Measurements from ENCODE around the gene P2RX3.
"Not testable (repeated sequence)": the region's sequence is repeated elsewhere in the genome, so short reads cannot be mapped to it uniquely, and the experiment has no call there.

The P2RX3 gene

GRCh38 chr11:57394203-57394965 lies 56.2 kb downstream of the P2RX3 start:
- no peak overlapping the region for H3K4me3 ChIP-seq (ENCODE audit: low read depth, low read length)

GRCh38 chr11:57395905-57396623 lies 57.9 kb downstream of the P2RX3 start:
- H3K4me3 ChIP-seq (ENCODE audit: low read depth, low read length): no peak overlapping the region

GRCh38 chr11:57396744-57397143 lies 58.6 kb downstream of the P2RX3 start:
- H3K4me3 ChIP-seq (ENCODE audit: low read depth, low read length): no peak overlapping the region

DNA sequence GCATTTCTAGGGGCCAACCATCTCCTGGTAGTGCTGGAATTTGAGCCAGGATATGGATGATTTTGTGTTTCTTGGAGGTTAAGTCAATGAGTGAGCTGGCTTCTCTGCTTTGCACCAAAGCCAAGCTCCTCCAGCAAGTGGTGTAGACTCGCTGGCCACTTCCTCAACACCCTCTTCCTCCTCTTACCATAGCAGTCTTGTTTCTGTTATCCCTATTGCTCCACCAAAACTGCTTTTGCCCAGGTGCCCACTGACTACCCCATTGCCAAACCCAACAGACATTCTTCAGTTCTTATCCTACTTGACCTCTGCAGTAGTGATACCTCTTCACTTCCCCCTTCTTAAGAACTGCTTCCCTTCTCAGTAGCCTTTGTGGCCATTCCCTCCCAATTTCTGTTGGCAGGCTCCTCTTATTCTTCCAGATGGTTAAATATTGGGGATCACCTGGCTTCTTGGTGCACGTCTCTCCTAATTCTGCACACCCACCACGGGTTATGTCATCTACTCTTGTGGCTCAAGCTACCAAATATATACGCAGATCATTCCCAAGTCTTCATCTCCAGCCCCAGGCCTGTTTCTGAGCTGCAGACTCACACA lies 59.3 kb downstream of the P2RX3 start:
- H3K4me3 ChIP-seq (ENCODE audit: low read depth, low read length): no peak overlapping the region

DNA sequence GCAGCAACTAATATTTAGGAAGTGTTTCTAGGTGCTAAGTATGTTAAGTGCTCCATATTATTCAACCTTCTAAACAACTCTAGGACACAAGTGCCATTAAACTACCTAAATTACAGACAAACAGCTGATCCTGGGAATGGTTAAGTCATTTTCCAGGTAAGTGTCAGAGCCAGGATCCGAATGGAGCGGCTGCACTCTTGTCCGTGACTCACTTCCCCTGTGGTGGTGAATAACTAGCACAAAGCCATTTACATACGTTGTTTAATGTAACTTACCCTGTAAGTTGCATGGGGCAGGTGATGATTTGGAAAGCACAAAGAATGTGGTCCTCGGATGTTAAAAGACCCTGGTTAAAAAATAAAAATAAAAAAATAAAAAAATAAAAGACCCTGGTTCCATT lies 61.1 kb downstream of the P2RX3 start:
- H3K4me3 ChIP-seq (ENCODE audit: low read depth, low read length): no peak overlapping the region

GRCh38 chr11:57399972-57400578 lies 61.9 kb downstream of the P2RX3 start:
- no peak overlapping the region for H3K4me3 ChIP-seq (ENCODE audit: low read depth, low read length)

DNA sequence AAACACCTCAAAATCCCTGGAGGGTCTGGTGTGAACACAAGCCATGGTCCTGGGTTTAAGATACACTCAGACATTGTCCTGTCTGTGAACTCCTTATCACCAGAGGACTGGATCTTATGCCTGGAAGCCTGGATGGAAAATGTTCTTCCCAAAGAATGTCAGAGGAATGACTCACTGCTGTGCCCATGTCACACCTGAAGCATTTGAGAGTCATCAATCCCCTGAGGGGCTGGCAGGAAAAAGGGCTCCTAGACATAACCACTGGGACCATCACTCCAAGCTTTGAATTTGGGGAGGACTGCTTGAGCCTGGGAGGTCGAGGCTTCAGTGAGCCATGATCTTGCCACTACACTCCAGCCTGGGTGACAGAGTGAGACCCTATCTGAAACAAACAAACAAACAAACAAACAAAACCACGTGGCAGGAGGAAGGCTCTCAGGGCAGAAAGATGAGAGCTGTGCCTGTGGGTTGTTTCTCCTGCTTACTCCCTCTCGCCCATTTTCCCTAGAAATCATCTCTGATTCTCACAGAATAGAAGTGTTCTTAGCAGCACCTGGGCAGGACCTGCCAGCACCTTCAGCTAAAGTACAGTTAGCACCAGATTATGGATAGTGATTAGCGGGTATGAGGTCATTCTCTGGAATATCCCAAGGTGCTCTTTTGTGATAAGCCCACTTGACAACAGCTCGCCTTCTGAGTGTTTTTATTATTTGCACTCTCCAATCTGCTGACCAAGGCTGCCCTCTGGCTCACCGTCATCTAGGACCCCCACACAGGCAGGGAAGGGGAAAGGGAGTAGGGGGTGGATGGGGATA lies 64.2 kb downstream of the P2RX3 start:
- H3K4me3 ChIP-seq (ENCODE audit: low read depth, low read length): no peak overlapping the region

DNA sequence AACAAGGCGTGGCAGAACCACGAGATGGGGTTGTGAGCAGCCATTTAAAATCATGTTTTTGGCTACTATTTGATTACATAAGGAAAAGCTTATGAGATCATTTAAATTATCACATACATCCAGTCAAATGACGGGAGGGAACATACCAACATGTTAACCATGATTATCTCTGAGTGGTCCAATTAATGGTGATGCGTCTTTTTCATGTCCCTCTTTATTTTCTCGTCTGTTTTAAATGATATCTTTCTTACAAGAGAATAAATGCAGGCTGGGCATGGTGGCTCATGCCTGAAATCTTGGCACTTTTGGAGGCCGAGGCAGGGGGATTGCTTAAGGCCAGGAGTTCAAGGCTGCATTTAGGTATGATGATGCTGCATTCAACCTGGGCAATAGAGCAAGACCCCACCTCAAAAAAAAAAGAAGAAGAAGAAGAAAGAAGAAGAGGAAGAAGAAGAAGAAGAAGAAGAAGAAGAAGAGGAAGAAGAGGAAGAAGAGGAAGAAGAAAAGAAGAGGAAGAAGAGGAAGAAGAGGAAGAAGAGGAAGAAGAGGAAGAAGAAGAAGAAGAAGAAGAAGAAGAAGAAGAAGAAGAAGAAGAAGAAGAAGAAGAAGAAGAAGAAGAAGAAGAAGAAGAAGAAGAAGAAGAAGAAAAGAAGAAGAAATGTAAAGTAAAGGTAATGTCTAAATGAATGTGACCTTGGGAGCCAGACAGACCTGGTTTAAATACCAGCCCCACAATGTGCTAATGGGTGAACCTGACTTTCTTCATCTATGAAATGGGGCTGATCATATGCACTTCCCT lies 65.0 kb downstream of the P2RX3 start:
- not testable (repeated sequence) for H3K4me3 ChIP-seq (ENCODE audit: low read depth, low read length)

DNA sequence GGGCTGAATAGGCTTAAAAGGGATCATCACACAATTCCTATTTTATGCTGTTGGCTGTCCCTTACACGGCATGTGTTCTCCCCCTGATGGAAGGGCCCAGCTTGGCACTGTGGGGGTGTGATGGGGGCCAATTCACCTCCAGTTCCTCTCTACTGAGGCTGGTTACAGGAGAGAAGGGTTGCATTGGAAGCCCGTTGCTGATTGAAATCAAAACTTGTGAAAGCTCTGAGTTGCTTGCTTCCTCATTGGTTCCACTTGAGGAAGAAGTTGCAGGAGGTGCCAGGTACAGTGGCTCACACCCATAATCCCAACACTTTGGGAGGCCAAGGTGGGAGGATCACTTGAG lies 65.6 kb downstream of the P2RX3 start:
- no peak overlapping the region for H3K4me3 ChIP-seq (ENCODE audit: low read depth, low read length)

- H3K4me3 ChIP-seq (ENCODE audit: low read depth, low read length): no peak overlapping the region
Measured at GRCh38 chr11:57405271-57405860, 67.2 kb downstream of the P2RX3 start.

- H3K4me3 ChIP-seq (ENCODE audit: low read depth, low read length): no peak overlapping the region
Measured at GRCh38 chr11:57406337-57406904, 68.3 kb downstream of the P2RX3 start.

DNA sequence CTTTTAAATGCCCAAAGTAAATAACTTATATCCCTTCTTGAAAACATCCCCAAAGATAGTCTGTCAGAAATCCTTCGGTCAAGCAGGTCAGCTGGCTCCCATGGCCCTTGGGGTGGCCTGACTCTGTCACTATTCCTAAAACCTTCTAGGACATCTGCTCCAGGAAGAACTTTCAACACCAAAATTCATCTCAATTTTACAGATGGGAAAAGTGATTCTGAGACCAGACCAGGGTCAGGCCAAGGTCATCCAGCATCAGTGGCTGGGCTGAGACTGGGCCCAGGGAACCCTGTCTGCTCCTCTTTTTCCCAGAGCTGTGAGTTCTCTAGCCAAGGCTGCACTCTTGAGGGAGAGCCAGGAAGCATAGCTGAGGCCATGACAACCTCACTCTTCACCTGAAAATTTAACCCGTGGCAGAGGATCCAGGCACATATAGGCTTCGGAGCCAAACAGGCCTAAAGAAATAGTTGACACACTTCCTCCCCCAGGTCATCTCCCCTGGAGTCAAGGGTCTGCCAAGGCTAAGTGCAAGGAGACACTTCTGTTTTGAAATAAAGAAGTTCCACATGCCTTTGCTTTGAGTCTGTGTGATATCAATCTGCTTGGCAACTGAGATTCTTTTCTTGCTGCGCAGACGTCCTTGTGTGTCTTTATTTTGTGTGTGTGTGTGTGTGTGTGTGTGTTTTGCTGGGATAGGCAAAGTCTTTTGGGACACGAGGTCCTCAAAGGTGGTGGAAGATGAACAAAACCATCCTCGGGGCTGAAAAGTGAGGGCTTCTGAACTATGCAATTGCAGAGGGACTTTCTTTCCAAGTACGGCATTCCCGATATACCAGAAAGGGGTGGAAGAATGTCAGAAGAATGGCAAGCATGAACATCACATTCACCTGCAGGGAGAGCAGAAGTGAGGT lies 69.1 kb downstream of the P2RX3 start:
- no peak overlapping the region for H3K4me3 ChIP-seq (ENCODE audit: low read depth, low read length)

DNA sequence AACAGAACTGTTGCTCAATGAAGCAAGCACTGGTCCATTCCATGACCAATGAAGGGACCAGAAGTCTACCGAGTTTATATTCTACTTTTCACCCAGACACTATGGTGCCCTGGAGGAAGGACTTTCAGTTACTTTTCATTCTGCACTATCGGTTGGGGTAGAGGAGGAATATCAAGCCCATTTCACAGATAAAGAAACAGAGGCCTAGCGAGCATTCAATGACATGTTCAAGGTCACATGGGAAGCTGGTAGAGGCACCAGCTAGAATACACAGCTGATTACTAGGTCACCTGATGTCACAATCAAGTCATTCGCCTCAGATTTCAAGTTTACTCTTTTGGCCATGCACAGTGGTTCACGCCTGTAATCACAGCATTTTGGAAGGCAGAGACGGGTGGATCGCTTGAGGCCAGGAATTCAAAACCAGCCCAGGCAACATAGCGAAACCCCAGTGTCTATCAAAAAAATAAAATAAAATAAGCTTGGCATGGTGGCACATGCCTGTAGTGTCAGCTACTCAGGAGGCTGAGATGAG lies 69.9 kb downstream of the P2RX3 start:
- H3K4me3 ChIP-seq (ENCODE audit: low read depth, low read length): no peak overlapping the region

- H3K4me3 ChIP-seq (ENCODE audit: low read depth, low read length): no peak overlapping the region
Measured at GRCh38 chr11:57408771-57409170, 70.6 kb downstream of the P2RX3 start.

- H3K4me3 ChIP-seq (ENCODE audit: low read depth, low read length): no peak overlapping the region
Measured at GRCh38 chr11:57409321-57410100, 71.4 kb downstream of the P2RX3 start.

DNA sequence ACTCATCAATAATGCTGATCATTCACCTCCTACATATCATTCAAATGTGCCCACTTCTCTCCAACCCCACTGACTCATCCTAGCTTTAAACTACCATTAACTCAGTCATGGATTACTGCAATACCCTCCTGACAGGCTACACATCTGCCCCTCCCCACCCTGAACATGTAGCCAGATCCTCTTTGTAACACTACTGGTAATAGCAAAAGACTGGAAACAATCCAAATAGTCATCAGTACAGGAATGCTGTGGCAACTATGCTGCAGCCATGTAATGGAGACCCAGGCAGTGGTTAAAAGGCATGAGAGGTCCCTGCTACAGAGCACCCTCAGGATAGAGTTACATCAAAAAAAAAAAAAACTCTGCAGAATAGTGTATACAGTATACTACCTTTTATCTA lies 72.1 kb downstream of the P2RX3 start:
- no peak overlapping the region for H3K4me3 ChIP-seq (ENCODE audit: low read depth, low read length)

GRCh38 chr11:57413681-57414080 lies 75.5 kb downstream of the P2RX3 start:
- H3K4me3 ChIP-seq (ENCODE audit: low read depth, low read length): no peak overlapping the region

All from iPS-11a (cell line).